Measurements from ENCODE around the gene ITGAE.

The ITGAE gene

DNA sequence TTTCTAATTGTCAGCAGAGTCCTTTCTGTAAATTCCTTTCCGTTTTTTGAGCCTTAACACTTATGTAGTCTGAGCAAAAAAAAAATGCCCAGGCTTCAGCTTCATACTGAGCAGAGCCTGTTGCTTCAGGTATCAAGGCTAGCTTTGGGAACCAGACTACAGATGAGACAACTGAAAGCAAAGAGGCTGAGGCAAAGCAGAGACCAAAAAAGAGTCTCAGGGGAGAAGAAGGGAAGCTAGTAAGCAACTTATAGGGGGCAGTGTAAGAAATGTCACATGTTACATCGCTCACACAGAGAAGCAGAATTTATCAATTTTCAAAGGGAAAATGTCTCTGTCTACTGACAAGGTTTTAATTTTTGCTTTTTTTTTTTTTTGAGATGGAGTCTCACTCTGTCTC is 73.9 kb downstream of the ITGAE start:
- in situ Hi-C loops (cut with MboI; ENCODE audit: low sequenced_read_pairs, unreplicated experiment): no loop called here
- TF ChIP-seq, protein P1, sequence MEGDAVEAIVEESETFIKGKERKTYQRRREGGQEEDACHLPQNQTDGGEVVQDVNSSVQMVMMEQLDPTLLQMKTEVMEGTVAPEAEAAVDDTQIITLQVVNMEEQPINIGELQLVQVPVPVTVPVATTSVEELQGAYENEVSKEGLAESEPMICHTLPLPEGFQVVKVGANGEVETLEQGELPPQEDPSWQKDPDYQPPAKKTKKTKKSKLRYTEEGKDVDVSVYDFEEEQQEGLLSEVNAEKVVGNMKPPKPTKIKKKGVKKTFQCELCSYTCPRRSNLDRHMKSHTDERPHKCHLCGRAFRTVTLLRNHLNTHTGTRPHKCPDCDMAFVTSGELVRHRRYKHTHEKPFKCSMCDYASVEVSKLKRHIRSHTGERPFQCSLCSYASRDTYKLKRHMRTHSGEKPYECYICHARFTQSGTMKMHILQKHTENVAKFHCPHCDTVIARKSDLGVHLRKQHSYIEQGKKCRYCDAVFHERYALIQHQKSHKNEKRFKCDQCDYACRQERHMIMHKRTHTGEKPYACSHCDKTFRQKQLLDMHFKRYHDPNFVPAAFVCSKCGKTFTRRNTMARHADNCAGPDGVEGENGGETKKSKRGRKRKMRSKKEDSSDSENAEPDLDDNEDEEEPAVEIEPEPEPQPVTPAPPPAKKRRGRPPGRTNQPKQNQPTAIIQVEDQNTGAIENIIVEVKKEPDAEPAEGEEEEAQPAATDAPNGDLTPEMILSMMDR (IDR thresholded peaks at IDR 0.05; ENCODE audit: borderline replicate concordance, control extremely low read depth, extremely low read depth, insufficient read depth, missing control alignments): no peak
- DNase-seq (ENCODE audit: low spot score): no peak

DNA sequence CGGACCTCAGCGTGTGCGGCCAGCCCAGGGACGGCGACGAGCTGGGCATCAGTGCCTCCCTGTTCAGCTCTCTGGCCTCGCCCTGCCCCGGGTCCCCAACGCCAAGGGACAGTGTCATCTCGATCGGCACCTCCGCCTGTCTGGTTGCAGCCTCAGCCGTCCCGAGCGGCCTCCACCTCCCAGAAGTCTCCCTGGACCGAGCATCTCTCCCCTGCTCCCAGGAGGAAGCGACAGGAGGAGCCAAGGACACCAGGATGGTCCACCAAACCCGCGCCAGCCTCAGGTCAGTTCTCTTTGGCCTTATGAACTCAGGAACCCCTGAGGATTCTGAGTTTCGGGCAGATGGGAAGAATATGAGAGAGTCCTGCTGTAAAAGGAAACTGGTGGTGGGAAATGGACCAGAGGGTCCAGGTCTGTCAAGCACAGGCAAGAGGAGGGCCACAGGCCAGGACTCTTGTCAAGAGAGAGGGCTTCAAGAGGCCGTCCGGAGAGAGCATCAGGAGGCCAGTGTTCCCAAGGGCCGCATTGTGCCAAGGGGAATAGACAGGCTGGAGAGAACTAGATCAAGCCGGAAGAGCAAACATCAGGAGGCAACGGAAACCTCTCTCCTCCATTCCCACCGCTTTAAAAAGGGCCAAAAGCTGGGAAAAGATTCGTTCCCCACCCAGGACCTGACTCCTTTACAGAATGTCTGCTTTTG is 76.5 kb downstream of the ITGAE start:
- DNase-seq (ENCODE audit: low spot score): no peak
- TF ChIP-seq, protein P1 (IDR thresholded peaks at IDR 0.05; ENCODE audit: borderline replicate concordance, control extremely low read depth, extremely low read depth, insufficient read depth, missing control alignments): no peak
- in situ Hi-C loops (cut with MboI; ENCODE audit: low sequenced_read_pairs, unreplicated experiment): no loop called here

DNA sequence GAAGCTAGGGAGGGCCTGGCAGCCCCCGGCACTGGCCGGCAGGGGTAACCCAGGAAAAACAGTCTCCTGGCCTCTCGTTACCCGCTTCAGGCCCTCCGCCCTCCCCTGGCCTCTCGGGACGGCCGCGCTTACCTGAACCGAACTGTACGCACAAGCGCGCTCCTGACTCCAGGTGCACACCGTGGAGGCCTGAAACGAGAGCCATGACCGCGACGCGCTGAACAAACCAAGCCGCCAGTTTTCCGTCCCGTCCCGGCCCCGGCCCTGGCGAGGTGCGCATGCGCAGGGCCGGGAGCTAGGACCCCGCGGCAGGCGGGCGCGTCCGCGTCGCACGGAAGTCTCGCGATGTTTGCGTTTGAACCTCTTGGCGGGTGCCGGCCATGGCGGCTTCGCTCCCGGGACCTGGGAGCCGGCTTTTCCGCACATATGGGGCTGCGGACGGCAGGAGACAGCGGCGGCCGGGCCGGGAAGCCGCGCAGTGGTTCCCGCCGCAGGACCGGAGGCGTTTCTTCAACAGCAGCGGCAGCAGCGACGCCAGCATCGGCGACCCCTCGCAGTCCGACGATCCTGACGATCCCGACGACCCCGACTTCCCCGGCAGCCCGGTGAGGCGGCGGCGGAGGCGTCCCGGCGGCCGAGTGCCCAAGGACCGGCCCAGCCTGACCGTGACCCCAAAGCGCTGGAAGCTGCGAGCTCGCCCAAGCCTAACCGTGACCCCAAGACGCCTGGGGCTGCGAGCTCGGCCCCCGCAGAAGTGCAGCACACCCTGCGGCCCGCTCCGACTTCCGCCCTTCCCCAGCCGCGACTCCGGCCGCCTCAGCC is 77.2 kb downstream of the ITGAE start, which contains the start of gene HASPIN:
Gene HASPIN (plus strand): TSS at position 348 of the 822 bp plus-strand sequence. CDS start 33 bp downstream, at position 381.
- in situ Hi-C loops (cut with MboI; ENCODE audit: low sequenced_read_pairs, unreplicated experiment): no loop called here
- TF ChIP-seq, protein P1 (IDR thresholded peaks at IDR 0.05; ENCODE audit: borderline replicate concordance, control extremely low read depth, extremely low read depth, insufficient read depth, missing control alignments): no peak
- DNase-seq (ENCODE audit: low spot score): peak; percentile 99

DNA sequence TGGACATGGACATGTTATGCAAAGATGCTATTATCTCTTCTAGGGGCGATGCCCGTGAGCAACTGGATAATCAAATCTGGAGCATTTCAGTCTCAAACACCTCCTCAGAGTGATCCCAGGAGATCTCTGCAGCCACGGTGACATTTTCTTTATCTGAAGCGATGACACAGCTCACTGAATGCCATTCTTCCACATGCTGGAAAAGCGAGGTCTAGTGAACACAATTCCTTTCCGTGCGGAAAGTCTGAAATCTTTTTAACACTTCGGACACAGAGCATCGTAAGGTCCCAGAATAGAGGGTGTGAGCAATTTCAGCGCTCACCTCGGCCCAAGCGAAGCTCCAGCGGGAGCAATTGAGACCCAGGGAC is 77.8 kb downstream of the ITGAE start:
- in situ Hi-C loops (cut with MboI; ENCODE audit: low sequenced_read_pairs, unreplicated experiment): no loop called here
- TF ChIP-seq, protein P1 (IDR thresholded peaks at IDR 0.05; ENCODE audit: borderline replicate concordance, control extremely low read depth, extremely low read depth, insufficient read depth, missing control alignments): no peak
- DNase-seq (ENCODE audit: low spot score): no peak

DNA sequence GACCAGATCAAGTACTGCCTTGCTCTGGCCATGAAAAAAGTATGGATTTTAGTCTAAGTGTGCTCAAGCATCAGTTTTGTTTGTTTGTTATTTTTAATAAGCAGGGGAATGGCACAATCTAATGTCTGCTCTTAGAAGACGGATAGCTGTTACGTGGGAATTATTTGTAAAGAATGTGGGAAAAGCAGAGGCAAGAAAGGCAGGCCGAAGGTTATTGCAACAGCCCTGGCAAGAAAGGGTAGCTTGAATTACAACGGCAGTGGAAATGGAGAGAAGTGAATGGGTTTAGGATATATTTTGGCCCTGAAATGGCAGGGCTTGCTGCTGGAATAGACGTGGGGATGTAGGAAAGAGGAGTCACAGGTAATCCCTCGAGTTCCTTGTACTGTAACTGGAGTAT is 78.3 kb downstream of the ITGAE start:
- in situ Hi-C loops (cut with MboI; ENCODE audit: low sequenced_read_pairs, unreplicated experiment): no loop called here
- DNase-seq (ENCODE audit: low spot score): no peak
- TF ChIP-seq, protein P1 (IDR thresholded peaks at IDR 0.05; ENCODE audit: borderline replicate concordance, control extremely low read depth, extremely low read depth, insufficient read depth, missing control alignments): no peak

DNA sequence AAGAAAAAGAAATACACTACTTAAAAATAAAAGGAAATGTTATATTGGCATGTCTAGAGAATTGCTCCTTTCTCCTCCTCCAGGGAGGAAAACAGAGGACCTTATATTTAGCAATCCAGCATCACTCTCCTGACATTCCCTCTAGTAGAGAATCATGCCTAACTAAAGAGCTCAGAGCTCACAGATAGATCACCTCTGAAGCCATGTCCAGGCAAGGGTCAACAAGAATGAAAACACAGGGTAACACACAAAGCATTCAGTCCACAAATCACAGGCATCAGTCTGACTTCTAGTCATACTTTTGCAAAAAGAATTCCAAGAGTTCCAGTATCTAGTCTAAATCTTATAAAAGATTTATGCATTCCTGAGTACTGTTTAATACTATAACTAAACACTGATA is 81.7 kb downstream of the ITGAE start:
- DNase-seq (ENCODE audit: low spot score): no peak
- TF ChIP-seq, protein P1 (IDR thresholded peaks at IDR 0.05; ENCODE audit: borderline replicate concordance, control extremely low read depth, extremely low read depth, insufficient read depth, missing control alignments): no peak
- in situ Hi-C loops (cut with MboI; ENCODE audit: low sequenced_read_pairs, unreplicated experiment): no loop called here

All from GM13976 (cell line).